ENCODE data around the gene HPSE.

HPSE gene

GRCh38 chr4:83268491-83268890 lies 66.2 kb downstream of the HPSE start:
- H3K27me3 ChIP-seq (ENCODE audit: control insufficient read depth, insufficient read depth, low read length): no peaks in the 10 kb centered on the region
- peaks cover 3% of the 10 kb centered on the region for H3K36me3 ChIP-seq (ENCODE audit: control insufficient read depth, insufficient read depth, low read length)
- no peak overlapping the region for H3K9ac ChIP-seq (ENCODE audit: low read length)
- H3K4me1 ChIP-seq (ENCODE audit: control insufficient read depth, insufficient read depth, low read length): no peaks in the 10 kb centered on the region
- no peak overlapping the region for H3K4me3 ChIP-seq (ENCODE audit: low read length)
- no peak overlapping the region for H3K27ac ChIP-seq (ENCODE audit: low read depth, low read length)

- Histone ChIP-seq H3K36me3 (ENCODE audit: control insufficient read depth, insufficient read depth, low read length) (peaks cover 3% of the 10 kb centered on the region), H3K27me3 (ENCODE audit: control insufficient read depth, insufficient read depth, low read length) (no peaks in the 10 kb centered on the region), H3K27ac (ENCODE audit: low read depth, low read length) (no peak overlapping the region), H3K4me1 (ENCODE audit: control insufficient read depth, insufficient read depth, low read length) (no peaks in the 10 kb centered on the region), H3K9ac (ENCODE audit: low read length) (no peak overlapping the region), H3K4me3 (ENCODE audit: low read length) (no peak overlapping the region)
These were observed 66.7 kb downstream of the HPSE start for GRCh38 chr4:83267830-83268475.

- Histone ChIP-seq H3K36me3 (ENCODE audit: control insufficient read depth, insufficient read depth, low read length) (peaks cover 3% of the 10 kb centered on the region), H3K27me3 (ENCODE audit: control insufficient read depth, insufficient read depth, low read length) (no peaks in the 10 kb centered on the region), H3K4me3 (ENCODE audit: low read length) (no peak overlapping the region), H3K9ac (ENCODE audit: low read length) (no peak overlapping the region), H3K27ac (ENCODE audit: low read depth, low read length) (no peak overlapping the region), H3K4me1 (ENCODE audit: control insufficient read depth, insufficient read depth, low read length) (no peaks in the 10 kb centered on the region)
These were observed 67.4 kb downstream of the HPSE start for GRCh38 chr4:83267121-83267829.

- H3K27me3 ChIP-seq (ENCODE audit: control insufficient read depth, insufficient read depth, low read length): no peaks in the 10 kb centered on the region
- peaks cover 3% of the 10 kb centered on the region for H3K36me3 ChIP-seq (ENCODE audit: control insufficient read depth, insufficient read depth, low read length)
- no peak overlapping the region for H3K9ac ChIP-seq (ENCODE audit: low read length)
- no peak overlapping the region for H3K27ac ChIP-seq (ENCODE audit: low read depth, low read length)
- no peaks in the 10 kb centered on the region for H3K4me1 ChIP-seq (ENCODE audit: control insufficient read depth, insufficient read depth, low read length)
- H3K4me3 ChIP-seq (ENCODE audit: low read length): no peak overlapping the region
These were observed 68.0 kb downstream of the HPSE start for GRCh38 chr4:83266689-83267088.

GRCh38 chr4:83263106-83263505 lies 71.5 kb downstream of the HPSE start:
- Histone ChIP-seq H3K4me3 (ENCODE audit: low read length) (no peak overlapping the region), H3K27ac (ENCODE audit: low read depth, low read length) (no peak overlapping the region), H3K9ac (ENCODE audit: low read length) (no peak overlapping the region), H3K36me3 (ENCODE audit: control insufficient read depth, insufficient read depth, low read length) (peaks cover 3% of the 10 kb centered on the region), H3K27me3 (ENCODE audit: control insufficient read depth, insufficient read depth, low read length) (no peaks in the 10 kb centered on the region), H3K4me1 (ENCODE audit: control insufficient read depth, insufficient read depth, low read length) (no peaks in the 10 kb centered on the region)

GRCh38 chr4:83262682-83263081 lies 72.0 kb downstream of the HPSE start:
- H3K4me3 ChIP-seq (ENCODE audit: low read length): no peak overlapping the region
- no peaks in the 10 kb centered on the region for H3K4me1 ChIP-seq (ENCODE audit: control insufficient read depth, insufficient read depth, low read length)
- H3K9ac ChIP-seq (ENCODE audit: low read length): no peak overlapping the region
- H3K27me3 ChIP-seq (ENCODE audit: control insufficient read depth, insufficient read depth, low read length): no peaks in the 10 kb centered on the region
- H3K36me3 ChIP-seq (ENCODE audit: control insufficient read depth, insufficient read depth, low read length): peaks cover 3% of the 10 kb centered on the region
- no peak overlapping the region for H3K27ac ChIP-seq (ENCODE audit: low read depth, low read length)

- H3K4me3 ChIP-seq (ENCODE audit: low read length): no peak overlapping the region
- peaks cover 3% of the 10 kb centered on the region for H3K36me3 ChIP-seq (ENCODE audit: control insufficient read depth, insufficient read depth, low read length)
- no peak overlapping the region for H3K9ac ChIP-seq (ENCODE audit: low read length)
- H3K4me1 ChIP-seq (ENCODE audit: control insufficient read depth, insufficient read depth, low read length): no peaks in the 10 kb centered on the region
- H3K27me3 ChIP-seq (ENCODE audit: control insufficient read depth, insufficient read depth, low read length): no peaks in the 10 kb centered on the region
- H3K27ac ChIP-seq (ENCODE audit: low read depth, low read length): no peak overlapping the region
These were observed 73.3 kb downstream of the HPSE start for GRCh38 chr4:83261307-83261706.

- Histone ChIP-seq H3K9ac (ENCODE audit: low read length) (no peak overlapping the region), H3K27me3 (ENCODE audit: control insufficient read depth, insufficient read depth, low read length) (no peaks in the 10 kb centered on the region), H3K4me1 (ENCODE audit: control insufficient read depth, insufficient read depth, low read length) (no peaks in the 10 kb centered on the region), H3K4me3 (ENCODE audit: low read length) (no peak overlapping the region), H3K27ac (ENCODE audit: low read depth, low read length) (no peak overlapping the region), H3K36me3 (ENCODE audit: control insufficient read depth, insufficient read depth, low read length) (no peaks in the 10 kb centered on the region)
These were observed 75.1 kb downstream of the HPSE start for GRCh38 chr4:83259586-83259985.

GRCh38 chr4:83258461-83258860 lies 76.2 kb downstream of the HPSE start:
- H3K4me1 ChIP-seq (ENCODE audit: control insufficient read depth, insufficient read depth, low read length): no peaks in the 10 kb centered on the region
- H3K27ac ChIP-seq (ENCODE audit: low read depth, low read length): no peak overlapping the region
- H3K27me3 ChIP-seq (ENCODE audit: control insufficient read depth, insufficient read depth, low read length): no peaks in the 10 kb centered on the region
- H3K4me3 ChIP-seq (ENCODE audit: low read length): no peak overlapping the region
- no peaks in the 10 kb centered on the region for H3K36me3 ChIP-seq (ENCODE audit: control insufficient read depth, insufficient read depth, low read length)
- no peak overlapping the region for H3K9ac ChIP-seq (ENCODE audit: low read length)

GRCh38 chr4:83257811-83258210 lies 76.8 kb downstream of the HPSE start:
- Histone ChIP-seq H3K36me3 (ENCODE audit: control insufficient read depth, insufficient read depth, low read length) (no peaks in the 10 kb centered on the region), H3K27ac (ENCODE audit: low read depth, low read length) (no peak overlapping the region), H3K4me3 (ENCODE audit: low read length) (no peak overlapping the region), H3K27me3 (ENCODE audit: control insufficient read depth, insufficient read depth, low read length) (no peaks in the 10 kb centered on the region), H3K9ac (ENCODE audit: low read length) (no peak overlapping the region), H3K4me1 (ENCODE audit: control insufficient read depth, insufficient read depth, low read length) (no peaks in the 10 kb centered on the region)

GRCh38 chr4:83255584-83255983 lies 79.1 kb downstream of the HPSE start:
- Histone ChIP-seq H3K4me1 (ENCODE audit: control insufficient read depth, insufficient read depth, low read length) (no peaks in the 10 kb centered on the region), H3K27me3 (ENCODE audit: control insufficient read depth, insufficient read depth, low read length) (no peaks in the 10 kb centered on the region), H3K36me3 (ENCODE audit: control insufficient read depth, insufficient read depth, low read length) (no peaks in the 10 kb centered on the region), H3K4me3 (ENCODE audit: low read length) (no peak overlapping the region), H3K27ac (ENCODE audit: low read depth, low read length) (no peak overlapping the region), H3K9ac (ENCODE audit: low read length) (no peak overlapping the region)

- Histone ChIP-seq H3K27me3 (ENCODE audit: control insufficient read depth, insufficient read depth, low read length) (no peaks in the 10 kb centered on the region), H3K36me3 (ENCODE audit: control insufficient read depth, insufficient read depth, low read length) (no peaks in the 10 kb centered on the region), H3K4me3 (ENCODE audit: low read length) (no peak overlapping the region), H3K9ac (ENCODE audit: low read length) (no peak overlapping the region), H3K27ac (ENCODE audit: low read depth, low read length) (no peak overlapping the region), H3K4me1 (ENCODE audit: control insufficient read depth, insufficient read depth, low read length) (no peaks in the 10 kb centered on the region)
These were observed 81.8 kb downstream of the HPSE start for GRCh38 chr4:83252782-83253405.

- Histone ChIP-seq H3K36me3 (ENCODE audit: control insufficient read depth, insufficient read depth, low read length) (no peaks in the 10 kb centered on the region), H3K27ac (ENCODE audit: low read depth, low read length) (no peak overlapping the region), H3K9ac (ENCODE audit: low read length) (no peak overlapping the region), H3K4me3 (ENCODE audit: low read length) (no peak overlapping the region), H3K27me3 (ENCODE audit: control insufficient read depth, insufficient read depth, low read length) (no peaks in the 10 kb centered on the region), H3K4me1 (ENCODE audit: control insufficient read depth, insufficient read depth, low read length) (no peaks in the 10 kb centered on the region)
These were observed 83.2 kb downstream of the HPSE start for GRCh38 chr4:83251447-83251830.
